Sigmoid colon (tissue), 7 donors: ENCODE measurements around the gene RFX7. TPM values are rescaled to one million over a fixed set of nuclear protein-coding genes. Genes with fewer than 3 reads are reported as not detected.

Source experiments
- DNase-seq: peaks from one replicate; pipeline ENCODE4 v3.0.0-alpha.2; 2019
- H3K27ac ChIP-seq, 4 donors: fragments of 200-600 bp; sonication (generic); one replicate each; pipeline ENCODE4 v1.5.1; 2016 to 2019; ENCODE audit warnings: mild to moderate bottlenecking in 1 of 4
- H3K27me3 ChIP-seq, 3 donors: fragments of 200-600 bp; sonication (generic); one replicate each; pipeline ENCODE4 v1.5.1; 2019; ENCODE audit warnings: mild to moderate bottlenecking in 1 of 3
- H3K36me3 ChIP-seq, 4 donors: fragments of 200-600 bp; sonication (generic); one replicate each; pipeline ENCODE4 v1.5.1; 2016 to 2019
- H3K4me1 ChIP-seq, 4 donors: fragments of 200-600 bp; sonication (generic); one replicate each; pipeline ENCODE4 v1.5.1; 2017 to 2019
- H3K4me3 ChIP-seq, 4 donors: fragments of 200-600 bp; sonication (generic); one replicate each; pipeline ENCODE4 v1.5.1; 2017 to 2019; ENCODE audit warnings: mild to moderate bottlenecking in 2 of 4, moderate library complexity in 1 of 4
- H3K9me3 ChIP-seq, 4 donors: fragments of 200-600 bp in 3 of 4; sonication (generic) in 3 of 4; one replicate each; pipeline versions ENCODE4 v1.5.1 to v1.6.1; 2013 to 2019
- CTCF ChIP-seq, 4 experiments: fragments of 450-650 bp in 3 of 4; fragments of 200-600 bp in 1 of 4; IDR thresholded peaks; one replicate each; pipeline ENCODE4 v1.5.1; 2016 to 2019; ENCODE audit warnings: antibody characterized with exemption in 4 of 4, mild to moderate bottlenecking in 3 of 4, moderate library complexity in 2 of 4
- EP300 ChIP-seq, 4 donors: sonication (generic); formaldehyde crosslinking; IDR thresholded peaks; one replicate each; pipeline ENCODE4 v1.6.1; 2017; ENCODE audit warnings: antibody characterized with exemption in 4 of 4
- POLR2A ChIP-seq, 2 donors: fragments of 450-650 bp; IDR thresholded peaks; one replicate each; pipeline ENCODE4 v1.6.1; 2016; ENCODE audit warnings: antibody characterized with exemption in 2 of 2, mild to moderate bottlenecking in 2 of 2, moderate library complexity in 2 of 2
- POLR2AphosphoS5 ChIP-seq, 4 donors: sonication (generic); formaldehyde crosslinking; IDR thresholded peaks; one replicate each; pipeline ENCODE4 v1.6.1; 2017; ENCODE audit warnings: antibody characterized with exemption in 4 of 4
- WGBS, 2 donors: extraction: QIAGEN DNeasy Blood & Tissue Kit; methylation state at CpG; one replicate each; pipeline ENCODE4 v1.1.7; 2013; 5-methylcytosine and 5-hydroxymethylcytosine counted together
- intact Hi-C: fragments of 100-400 bp; cut with DNase I; formaldehyde crosslinking; loops from one replicate; pipeline ENCODE4 v1.15.1; 2023
- polyA plus RNA-seq, 3 donors: library from polyadenylated mRNA; stranded (reverse); fragments of 200-250 nt; gene quantifications; one replicate each; pipeline ENCODE4 v1.2.3, GENCODE V29; 2013
- total RNA-seq, 4 donors: library from RNA; depleted of rRNA; stranded (reverse); fragments of >200 nt; gene quantifications; one replicate each; pipeline ENCODE4 v1.1.0, GENCODE V29; 2016
- donor health status: healthy with polysubstance abuse.
- donor health status: Bipolar disorder and iron deficiency.
- donor health status: healthy.

Gene RFX7
- total and polyA plus RNA-seq, 7 donors: 0.60 to 9.1 (median 6.7) TPM

GRCh38 chr15:56236197-56236596, 7.5 kb downstream of the RFX7 start:
- Histone ChIP-seq H3K9me3 (peaks cover 0 to 14% (median 1%) of the 10 kb centered on the region in 4 donors), H3K27me3 (no peaks in the 10 kb centered on the region), H3K36me3 (no peaks in the 10 kb centered on the region), H3K4me1 (peaks cover 0 to 31% (median 6%) of the 10 kb centered on the region in 4 donors), H3K4me3 (no peak overlapping the region), H3K27ac (no peak overlapping the region)
- intact Hi-C loops: no loop called here
- WGBS, 2 donors: 56 to 58% methylated on average over 3 of the region's 3 CpGs
- TF ChIP-seq CTCF (IDR thresholded peaks at IDR 0.05) (no peak), POLR2AphosphoS5 (IDR thresholded peaks at IDR 0.05) (no peak), EP300 (IDR thresholded peaks at IDR 0.05) (no peak), POLR2A (IDR thresholded peaks at IDR 0.05) (no peak)
- DNase-seq: no peak

GRCh38 chr15:56234804-56235203, 8.9 kb downstream of the RFX7 start:
- no peak overlapping the region for H3K4me3 ChIP-seq
- H3K36me3 ChIP-seq: no peaks in the 10 kb centered on the region
- H3K27ac ChIP-seq: no peak overlapping the region
- peaks cover 0 to 14% (median 1%) of the 10 kb centered on the region in 4 donors for H3K9me3 ChIP-seq
- TF ChIP-seq POLR2AphosphoS5 (IDR thresholded peaks at IDR 0.05) (no peak), EP300 (IDR thresholded peaks at IDR 0.05) (no peak), CTCF (IDR thresholded peaks at IDR 0.05) (no peak), POLR2A (IDR thresholded peaks at IDR 0.05) (no peak)
- 85 to 96% methylated on average over 4 of the region's 4 CpGs for WGBS, 2 donors
- intact Hi-C loops: no loop called here
- H3K27me3 ChIP-seq: no peaks in the 10 kb centered on the region
- DNase-seq: no peak
- H3K4me1 ChIP-seq: peaks cover 0 to 18% (median 5%) of the 10 kb centered on the region in 4 donors

GRCh38 chr15:56233549-56233948, 10.1 kb downstream of the RFX7 start:
- Histone ChIP-seq H3K27ac (no peak overlapping the region), H3K27me3 (no peaks in the 10 kb centered on the region), H3K4me1 (peaks cover 0 to 18% (median 5%) of the 10 kb centered on the region in 4 donors), H3K9me3 (peaks cover 0 to 14% (median 1%) of the 10 kb centered on the region in 4 donors), H3K4me3 (no peak overlapping the region), H3K36me3 (no peaks in the 10 kb centered on the region)
- 95% methylated on average over 3 of the region's 3 CpGs for WGBS, 2 donors
- intact Hi-C loops: no loop called here
- TF ChIP-seq EP300 (IDR thresholded peaks at IDR 0.05) (no peak), CTCF (IDR thresholded peaks at IDR 0.05) (no peak), POLR2AphosphoS5 (IDR thresholded peaks at IDR 0.05) (no peak), POLR2A (IDR thresholded peaks at IDR 0.05) (no peak)
- no peak for DNase-seq

GRCh38 chr15:56232058-56232457, 11.6 kb downstream of the RFX7 start:
- WGBS, 2 donors: 98 to 99% methylated on average over 3 of the region's 3 CpGs
- no peak for TF ChIP-seq POLR2A (IDR thresholded peaks at IDR 0.05)
- no peak for TF ChIP-seq POLR2AphosphoS5 (IDR thresholded peaks at IDR 0.05)
- H3K9me3 ChIP-seq: peaks cover 0 to 14% (median 1%) of the 10 kb centered on the region in 4 donors
- no peak overlapping the region for H3K4me3 ChIP-seq
- H3K27me3 ChIP-seq: no peaks in the 10 kb centered on the region
- H3K4me1 ChIP-seq: peaks cover 0 to 11% (median 5%) of the 10 kb centered on the region in 4 donors
- no peak for DNase-seq
- H3K36me3 ChIP-seq: no peaks in the 10 kb centered on the region
- intact Hi-C loops: no loop called here
- no peak overlapping the region for H3K27ac ChIP-seq

- H3K27ac ChIP-seq: no peak overlapping the region
- DNase-seq: no peak
- intact Hi-C loops: no loop called here
- no peak overlapping the region for H3K4me3 ChIP-seq
- no peak for TF ChIP-seq EP300 (IDR thresholded peaks at IDR 0.05)
- no peaks in the 10 kb centered on the region for H3K36me3 ChIP-seq
- no peaks in the 10 kb centered on the region for H3K27me3 ChIP-seq
- peaks cover 0 to 5% (median 2%) of the 10 kb centered on the region in 4 donors for H3K4me1 ChIP-seq
- peaks cover 0 to 14% (median 1%) of the 10 kb centered on the region in 4 donors for H3K9me3 ChIP-seq
Observed at GRCh38 chr15:56228854-56229253, 14.8 kb downstream of the RFX7 start.

- no peak for DNase-seq
- peaks cover 0 to 5% (median 2%) of the 10 kb centered on the region in 4 donors for H3K4me1 ChIP-seq
- no peaks in the 10 kb centered on the region for H3K27me3 ChIP-seq
- peaks cover 0 to 12% (median 1%) of the 10 kb centered on the region in 4 donors for H3K9me3 ChIP-seq
- no peaks in the 10 kb centered on the region for H3K36me3 ChIP-seq
- TF ChIP-seq EP300 (IDR thresholded peaks at IDR 0.05) (no peak), POLR2AphosphoS5 (IDR thresholded peaks at IDR 0.05) (no peak), POLR2A (IDR thresholded peaks at IDR 0.05) (no peak), CTCF (IDR thresholded peaks at IDR 0.05) (no peak)
- H3K4me3 ChIP-seq: no peak overlapping the region
- intact Hi-C loops: no loop called here
- no peak overlapping the region for H3K27ac ChIP-seq
Observed at GRCh38 chr15:56228352-56228751, 15.3 kb downstream of the RFX7 start.
